Measurements from ENCODE around the gene FAM149A.
A peak's percentile ranks its signal among the peaks of the same experiment; 100 is the strongest.

FAM149A gene

DNA sequence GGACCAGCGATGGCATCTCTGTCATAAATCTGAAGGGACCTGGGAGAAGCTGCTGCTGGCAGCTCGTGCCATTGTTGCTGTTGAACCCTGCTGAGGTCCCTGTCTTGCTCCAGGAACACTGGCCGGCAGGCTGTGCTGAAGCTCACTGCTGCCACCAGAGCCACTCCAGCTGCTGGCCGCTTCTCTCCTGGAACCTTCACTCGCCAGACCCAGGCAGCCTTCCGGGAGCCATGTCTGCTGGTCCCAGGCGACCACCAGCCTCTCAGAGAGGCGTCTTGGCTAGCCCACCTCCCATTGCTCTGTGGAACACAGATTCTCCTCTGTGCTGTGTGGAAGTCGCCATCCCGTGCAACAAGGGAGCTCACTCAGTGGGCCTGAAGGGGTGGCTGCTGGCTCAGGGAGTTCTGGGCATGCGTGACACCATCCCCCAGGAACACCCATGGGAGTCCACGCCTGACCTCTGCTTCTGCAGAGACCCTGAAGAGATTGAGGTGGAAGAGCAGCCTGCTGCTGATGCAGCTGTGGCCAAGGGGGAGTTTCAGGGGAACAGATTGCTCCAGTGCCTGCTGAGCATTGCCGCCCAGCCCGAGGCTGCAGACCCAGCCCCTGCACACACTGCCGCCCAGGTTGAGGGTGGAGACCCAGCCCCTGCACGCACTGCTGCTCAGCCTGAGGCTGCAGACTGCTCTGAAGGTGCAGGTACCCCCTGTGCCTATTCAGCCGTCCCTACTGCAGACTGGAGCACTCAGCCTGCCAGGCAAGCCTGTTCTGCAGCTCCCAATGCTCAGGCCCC is 53.7 kb downstream of the FAM149A start:
- DNase-seq (ENCODE audit: low read depth in 2 of 2) = no peak

DNA sequence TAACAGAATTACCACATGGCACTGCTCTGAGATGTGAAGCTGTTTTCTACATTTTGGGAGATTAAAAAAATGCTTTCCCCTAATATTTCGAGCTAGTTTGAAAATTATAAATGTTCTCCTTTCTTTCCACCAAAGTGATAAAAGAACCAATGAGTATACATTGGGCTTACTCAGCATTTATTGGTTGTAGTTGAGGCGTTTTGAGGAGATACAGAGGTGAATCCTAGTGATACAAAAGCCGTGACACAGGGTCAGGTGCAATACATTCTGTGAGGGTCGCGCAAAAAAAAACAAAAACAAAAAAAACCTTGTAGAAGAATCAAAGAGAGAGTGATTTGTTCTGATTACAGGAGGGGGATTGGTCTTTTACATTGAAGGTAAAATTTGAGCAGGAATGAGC is 54.5 kb downstream of the FAM149A start:
- no peak for DNase-seq (ENCODE audit: low read depth in 2 of 2)

DNA sequence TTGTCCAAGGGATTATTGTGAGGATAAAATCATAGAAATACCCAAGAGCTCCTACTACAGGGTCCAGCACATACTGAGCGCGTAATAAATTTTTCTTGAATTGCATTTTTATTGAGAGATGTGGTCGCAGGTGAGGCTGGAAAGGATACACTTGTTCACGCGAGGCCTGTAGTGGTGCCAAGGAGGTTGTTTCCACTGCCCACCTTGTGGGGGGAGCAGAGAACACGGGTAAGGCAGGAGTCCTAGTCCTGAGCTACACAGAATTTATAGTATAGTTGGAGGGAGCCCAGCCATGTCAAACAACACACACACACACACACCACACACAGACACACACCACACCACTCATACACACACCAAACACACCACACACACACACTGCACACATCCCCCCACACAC is 55.1 kb downstream of the FAM149A start:
- no peak for DNase-seq (ENCODE audit: low read depth in 2 of 2)

DNA sequence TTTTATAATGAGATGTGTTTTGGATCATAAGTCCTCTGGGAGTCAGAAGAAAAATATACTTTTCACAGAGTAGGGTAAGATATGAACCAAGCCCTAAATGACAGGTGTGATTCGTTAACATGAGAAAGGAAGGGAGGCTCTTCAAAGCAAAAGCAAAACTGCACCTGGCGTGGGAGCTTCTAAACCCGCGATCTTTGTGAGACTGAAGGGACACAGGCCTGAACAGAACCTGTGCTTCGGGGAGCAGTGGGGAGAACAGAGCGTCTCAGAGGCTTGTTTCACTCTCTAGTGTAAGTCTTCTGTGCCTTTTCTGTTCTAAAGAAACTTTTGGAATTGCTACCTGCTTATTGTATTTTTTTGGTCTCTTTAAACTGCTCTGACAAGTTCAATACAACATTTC is 56.6 kb downstream of the FAM149A start:
- no peak for DNase-seq (ENCODE audit: low read depth in 2 of 2)

DNA sequence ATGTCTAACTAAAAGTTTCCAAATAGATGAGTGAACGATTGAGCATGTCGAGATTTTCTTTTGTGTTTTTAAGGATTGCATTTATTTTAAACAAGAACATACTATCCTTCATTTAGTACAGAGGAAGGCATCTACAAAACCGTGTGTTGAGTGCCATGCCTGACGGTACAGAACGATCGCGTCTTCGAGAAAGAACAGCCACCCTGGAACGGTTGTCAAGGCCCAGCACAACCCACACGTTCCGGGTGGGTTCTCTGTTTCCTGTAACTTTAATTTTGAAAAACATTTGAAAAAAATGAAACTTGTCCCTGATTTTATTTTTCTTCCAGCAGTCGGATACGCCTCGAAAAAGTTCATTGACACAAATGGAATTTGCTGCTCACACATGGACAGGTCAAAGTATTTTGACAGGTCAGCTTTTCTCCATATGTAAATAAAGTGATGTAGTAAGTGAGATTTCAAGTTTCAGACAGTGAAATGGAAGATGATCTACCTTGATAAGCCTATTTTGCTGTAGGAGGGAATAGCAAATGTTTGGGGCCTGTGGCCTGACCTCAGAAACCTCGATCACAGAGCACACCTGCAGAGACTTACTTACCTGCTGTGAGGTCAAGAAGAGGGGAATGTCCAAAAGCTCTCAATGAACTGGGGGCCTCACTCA is 62.5 kb downstream of the FAM149A start:
- DNase-seq (ENCODE audit: low read depth in 2 of 2) = no peak

DNA sequence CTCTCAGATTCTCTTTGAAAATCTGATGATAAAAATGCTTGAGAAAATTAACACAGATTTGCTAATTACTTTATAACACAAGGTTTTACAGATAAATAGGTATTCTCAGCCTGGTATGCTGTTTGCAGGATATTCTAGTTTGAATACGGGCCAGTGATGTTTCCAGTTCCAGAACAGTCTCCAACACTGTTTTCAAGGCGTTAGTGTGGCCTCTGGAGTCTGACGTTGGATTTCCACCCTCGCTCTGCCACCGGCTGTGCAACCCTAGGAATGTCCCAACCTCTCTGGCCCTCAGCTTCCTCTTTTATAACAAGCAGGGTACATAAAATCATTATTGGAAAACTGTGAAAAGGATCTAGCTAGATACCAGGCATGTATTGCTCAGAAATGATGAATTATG is 63.1 kb downstream of the FAM149A start:
- DNase-seq (ENCODE audit: low read depth in 2 of 2) = no peak

DNA sequence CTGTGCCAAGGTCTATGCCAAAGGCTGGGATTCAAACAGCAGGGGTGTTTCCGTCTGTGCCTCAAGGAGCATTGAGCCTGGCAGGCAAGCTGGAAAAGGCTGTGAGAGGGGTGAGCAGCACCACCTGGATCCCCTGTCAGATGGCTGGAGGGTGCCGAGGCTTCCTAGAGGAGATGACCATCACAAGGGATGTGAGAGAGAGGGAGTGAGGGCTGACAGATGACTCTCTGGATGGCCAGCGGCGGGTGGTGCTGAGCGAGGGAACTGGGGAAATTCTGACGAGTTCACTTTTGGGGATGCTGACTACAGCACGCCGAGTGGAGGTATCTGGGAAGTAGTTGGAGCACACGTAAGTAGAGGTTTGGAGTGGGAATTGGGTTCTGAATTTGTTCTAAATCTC is 64.2 kb downstream of the FAM149A start:
- DNase-seq (ENCODE audit: low read depth in 2 of 2) = no peak

DNA sequence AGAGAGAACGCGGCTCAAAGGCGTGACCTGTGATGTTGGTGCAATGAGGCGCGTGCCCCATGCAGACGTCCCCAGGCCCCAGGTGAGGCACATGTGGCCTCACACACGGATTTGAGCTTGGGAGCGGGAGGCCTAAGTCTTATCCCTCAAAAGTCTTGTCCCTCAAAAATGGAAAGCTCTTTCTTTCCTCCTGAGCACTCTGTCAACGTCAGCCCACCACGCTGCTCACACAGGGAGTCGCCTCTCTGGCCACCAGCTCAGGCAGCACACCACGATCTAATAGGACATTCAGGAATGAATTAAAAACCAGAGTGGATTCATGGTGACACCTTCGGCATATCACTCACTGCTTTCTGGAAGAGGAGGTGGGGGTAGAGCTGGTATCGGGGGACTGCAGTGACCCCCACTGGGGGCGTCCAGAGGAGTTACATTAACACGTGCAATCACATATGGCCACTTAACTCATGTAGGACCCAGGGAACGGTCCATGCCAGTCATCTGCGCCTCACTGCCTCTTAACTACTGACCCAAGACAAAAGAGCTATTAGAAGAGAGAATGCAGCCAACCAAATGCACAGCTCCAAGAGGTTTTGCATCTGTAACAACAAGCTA is 64.9 kb downstream of the FAM149A start:
- no peak for DNase-seq (ENCODE audit: low read depth in 2 of 2)

DNA sequence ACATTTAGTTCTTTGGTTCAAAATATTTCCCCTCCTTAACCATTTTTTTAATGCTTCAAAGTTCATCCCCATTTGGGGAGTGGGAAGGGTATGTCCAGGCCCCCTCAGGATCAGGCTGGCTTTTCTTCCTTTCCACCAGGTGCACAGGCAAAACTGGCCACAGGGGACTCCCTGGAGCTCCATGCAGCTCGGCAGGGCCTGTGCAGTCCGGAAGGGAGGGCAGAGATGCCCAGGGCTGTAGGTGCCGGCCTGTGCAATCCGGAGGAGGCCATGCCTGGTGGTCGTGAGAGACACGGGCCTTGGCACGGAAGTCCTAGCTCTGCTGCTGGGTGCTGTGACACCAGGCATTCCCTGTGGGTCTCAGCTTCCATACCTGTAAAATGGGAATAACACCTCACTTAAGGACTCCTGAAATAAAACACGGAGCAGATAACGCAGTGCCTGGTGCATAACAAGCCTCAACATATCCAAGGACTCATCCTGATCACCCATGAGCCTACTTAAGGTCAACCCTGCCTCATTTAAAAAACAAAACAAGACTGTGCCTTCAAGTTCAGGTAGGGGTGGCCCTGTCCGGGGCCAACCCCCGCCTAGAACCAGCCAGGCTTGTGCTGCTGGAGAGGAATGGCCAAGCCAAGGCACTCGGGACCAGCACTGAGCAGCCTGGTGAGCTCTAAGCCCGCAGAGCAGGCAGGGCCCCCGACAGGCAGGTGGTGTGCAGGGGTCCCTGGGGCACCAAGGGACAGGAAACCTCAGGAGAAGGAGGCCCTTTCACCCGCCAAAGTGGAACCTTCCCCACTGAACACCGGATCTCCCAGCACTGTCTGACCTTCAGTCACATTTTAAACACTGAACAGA is 65.7 kb downstream of the FAM149A start:
- DNase-seq (ENCODE audit: low read depth in 2 of 2) = no peak

DNA sequence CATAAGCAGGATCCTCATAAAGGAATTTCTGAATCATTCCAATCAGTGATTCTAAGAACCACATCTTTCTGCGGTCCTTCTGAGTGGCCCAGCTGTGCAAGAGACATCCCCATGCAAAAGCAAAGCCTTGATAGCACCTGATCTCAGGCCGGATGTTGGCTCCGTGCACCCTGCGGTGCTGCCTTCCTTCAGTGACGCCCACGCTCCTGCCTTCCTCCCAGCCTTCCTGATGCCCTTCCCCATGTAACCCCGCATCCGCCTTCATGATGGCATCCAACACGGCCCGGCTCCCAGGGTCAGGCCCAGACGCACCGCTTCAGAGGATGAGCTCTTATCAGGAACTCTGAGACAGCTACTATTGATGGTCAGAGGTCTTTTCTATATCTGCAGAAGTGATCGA is 66.5 kb downstream of the FAM149A start:
- no peak for DNase-seq (ENCODE audit: low read depth in 2 of 2)

DNA sequence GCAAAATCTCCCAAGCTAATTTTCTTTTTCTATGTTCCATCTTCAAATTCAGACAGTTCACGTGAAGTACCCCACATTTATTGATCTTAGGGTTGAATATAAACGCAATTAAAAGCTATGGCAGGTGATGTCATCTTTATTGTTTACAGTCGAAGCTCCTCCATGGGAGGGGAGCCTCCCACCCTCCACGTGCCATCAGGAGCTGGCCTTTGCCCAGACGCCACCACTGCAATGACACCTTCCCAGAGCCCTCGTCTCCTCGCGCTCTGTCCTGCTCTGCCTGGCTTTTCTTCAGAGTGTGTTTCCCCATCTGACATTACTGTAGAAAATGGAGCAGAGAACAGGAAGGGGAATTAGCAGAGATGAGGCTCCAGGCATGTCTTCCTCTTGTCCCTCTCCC is 68.0 kb downstream of the FAM149A start:
- DNase-seq (ENCODE audit: low read depth in 2 of 2) = no peak

DNA sequence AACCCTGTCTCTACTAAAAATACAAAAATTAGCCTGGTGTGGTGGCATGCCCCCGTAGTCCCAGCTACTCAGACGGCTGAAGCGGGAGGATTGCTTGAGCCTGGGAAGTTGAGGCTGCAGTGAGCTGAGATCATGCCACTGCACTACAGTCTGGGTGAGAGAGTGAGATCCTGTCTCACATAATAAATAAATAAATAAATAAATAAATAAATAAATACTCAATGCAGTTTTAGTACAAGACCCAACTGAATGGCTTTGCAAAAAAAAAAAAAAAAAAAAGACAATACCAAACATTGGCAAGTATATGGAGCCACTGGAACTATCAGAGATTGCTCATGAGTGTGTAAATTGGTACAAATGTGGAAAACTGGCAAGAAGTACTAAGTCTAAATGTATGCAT is 83.6 kb downstream of the FAM149A start:
- no peak for DNase-seq (ENCODE audit: low read depth in 2 of 2)

DNA sequence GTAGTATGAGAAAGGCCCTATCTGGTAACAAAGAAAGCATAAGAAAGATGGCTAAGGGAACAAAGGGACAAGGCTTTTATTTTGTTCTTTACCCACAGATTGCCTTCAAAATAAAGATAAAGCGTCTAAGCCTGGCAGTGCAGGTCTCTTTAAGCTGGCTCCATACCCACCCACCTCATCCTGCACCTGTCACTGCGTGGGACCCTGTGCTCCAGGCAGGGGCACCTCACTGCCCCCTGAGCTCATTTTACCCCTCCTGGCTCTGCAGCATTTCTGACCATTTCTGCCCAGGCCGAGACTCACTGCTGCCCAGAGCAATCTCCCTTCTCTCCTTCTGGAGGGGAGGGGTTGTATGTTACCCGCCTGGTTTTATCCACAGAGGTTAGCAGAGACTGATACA is 85.2 kb downstream of the FAM149A start:
- no peak for DNase-seq (ENCODE audit: low read depth in 2 of 2)

DNA sequence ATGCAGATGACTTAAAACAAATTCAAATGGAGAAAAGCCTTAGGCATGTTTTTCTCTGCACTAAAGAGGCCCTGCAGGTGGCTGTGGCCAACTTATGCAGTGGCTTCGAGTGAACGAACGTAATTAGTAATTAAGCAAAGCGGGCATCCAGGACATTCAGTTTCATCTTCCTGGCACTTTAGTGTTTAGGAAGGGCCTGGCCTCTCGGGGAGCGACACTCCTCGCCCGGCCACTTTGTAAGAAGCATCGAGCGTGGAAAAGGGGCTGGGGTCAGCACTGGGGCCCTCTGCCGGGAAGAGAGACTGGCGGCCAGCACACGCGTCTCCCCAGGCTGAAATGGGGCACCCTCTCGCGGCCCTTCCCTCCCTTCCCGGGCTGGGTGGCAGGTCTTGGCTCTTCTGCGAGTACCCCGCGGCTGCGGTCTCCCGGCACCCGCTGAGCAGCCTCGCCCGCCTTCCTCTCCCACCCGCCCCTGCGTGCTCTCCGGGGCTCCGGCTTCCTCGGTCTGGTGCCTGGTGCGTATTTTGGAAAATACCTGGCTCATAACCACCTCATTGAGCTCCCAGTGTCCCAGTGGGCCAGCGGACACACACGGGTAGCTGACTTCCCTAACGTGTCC is 86.2 kb downstream of the FAM149A start:
- DNase-seq (ENCODE audit: low read depth in 2 of 2) = no peak

DNA sequence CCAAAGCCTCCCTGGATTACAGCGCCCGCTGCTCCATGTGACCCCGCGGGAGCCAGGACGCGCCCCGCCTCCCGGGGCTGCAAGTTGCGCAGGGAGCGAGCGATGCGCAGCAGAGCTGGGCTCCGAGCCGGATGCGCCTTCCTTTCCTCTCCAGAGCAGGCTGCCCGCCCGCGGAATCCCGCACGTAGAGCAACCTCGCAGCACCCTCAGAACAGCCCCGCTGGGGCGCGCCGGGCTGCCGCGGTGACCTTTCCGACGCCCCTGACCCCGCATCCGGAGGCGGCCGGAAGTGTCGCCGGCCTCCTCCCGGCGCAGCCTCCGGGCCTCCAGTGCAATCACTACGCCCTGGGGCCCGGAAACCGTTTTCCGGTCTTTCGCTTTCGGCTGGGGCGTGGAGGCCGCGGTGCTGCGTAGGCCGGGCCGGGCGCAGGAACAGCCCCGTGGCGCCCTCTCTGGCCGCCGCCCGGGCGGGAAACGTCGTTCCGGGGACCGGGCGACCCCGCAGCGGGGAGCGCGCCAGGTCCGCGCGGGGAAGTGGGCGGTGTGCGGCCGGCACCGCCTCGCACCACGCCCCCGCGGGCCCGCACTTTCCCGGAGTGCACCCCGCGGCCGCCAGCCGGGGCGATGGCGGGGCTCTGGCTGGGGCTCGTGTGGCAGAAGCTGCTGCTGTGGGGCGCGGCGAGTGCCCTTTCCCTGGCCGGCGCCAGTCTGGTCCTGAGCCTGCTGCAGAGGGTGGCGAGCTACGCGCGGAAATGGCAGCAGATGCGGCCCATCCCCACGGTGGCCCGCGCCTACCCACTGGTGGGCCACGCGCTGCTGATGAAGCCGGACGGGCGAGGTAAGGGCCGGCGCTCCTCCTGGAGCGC is 86.9 kb downstream of the FAM149A start, which contains the start of gene CYP4V2:
Gene CYP4V2, plus strand, starts transcription at position 368 of the 866 bp plus-strand sequence. Its CDS starts 257 bp downstream, at position 625.
- DNase-seq (ENCODE audit: low read depth in 2 of 2) = peak; percentile 36 to 44

DNA sequence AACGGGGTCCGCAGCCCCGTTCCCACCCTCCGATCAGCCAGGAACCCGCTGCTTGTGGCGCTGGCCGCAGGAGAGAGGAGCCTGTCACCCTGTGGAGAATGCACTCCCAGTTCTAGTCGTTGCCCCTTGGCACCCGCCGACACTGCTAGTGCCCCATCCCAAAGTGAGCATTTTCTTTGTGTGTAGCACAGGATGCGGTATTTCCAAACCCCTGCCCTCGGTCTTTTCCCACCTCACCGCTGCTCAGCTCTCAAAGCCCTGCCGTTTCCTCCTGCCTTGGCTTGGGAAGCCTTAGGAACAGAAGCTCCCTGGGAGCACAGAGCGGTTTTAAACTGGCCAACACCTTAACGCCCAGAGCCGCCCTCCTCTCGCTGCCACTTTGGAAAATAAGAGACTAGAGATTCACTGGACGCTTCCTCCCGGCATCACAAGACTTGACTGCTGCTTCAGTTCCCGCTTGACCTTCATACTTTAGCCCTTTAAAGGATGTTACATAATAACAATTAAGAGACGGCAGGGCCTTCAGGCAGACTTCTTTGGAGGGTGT is 87.6 kb downstream of the FAM149A start:
- DNase-seq (ENCODE audit: low read depth in 2 of 2) = no peak

DNA sequence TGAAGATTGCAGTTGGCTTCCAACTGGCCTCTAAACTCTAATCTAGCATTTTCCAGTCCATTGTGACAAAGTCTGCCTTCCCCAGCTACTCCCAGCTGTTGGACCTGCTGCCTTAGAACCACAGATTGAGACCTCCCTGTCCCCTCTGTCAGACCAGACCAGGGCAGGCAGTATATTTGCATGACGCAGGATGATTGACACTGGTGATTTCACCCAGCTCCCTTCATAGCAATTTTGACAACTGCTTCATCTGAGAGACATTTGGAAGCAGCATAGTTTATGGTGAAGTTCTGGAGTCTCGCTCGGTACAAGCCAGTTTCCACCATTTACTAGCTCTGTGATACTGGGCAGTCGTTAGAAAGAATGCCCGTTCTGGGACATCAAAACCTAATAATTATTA is 89.3 kb downstream of the FAM149A start:
- DNase-seq (ENCODE audit: low read depth in 2 of 2) = no peak

DNA sequence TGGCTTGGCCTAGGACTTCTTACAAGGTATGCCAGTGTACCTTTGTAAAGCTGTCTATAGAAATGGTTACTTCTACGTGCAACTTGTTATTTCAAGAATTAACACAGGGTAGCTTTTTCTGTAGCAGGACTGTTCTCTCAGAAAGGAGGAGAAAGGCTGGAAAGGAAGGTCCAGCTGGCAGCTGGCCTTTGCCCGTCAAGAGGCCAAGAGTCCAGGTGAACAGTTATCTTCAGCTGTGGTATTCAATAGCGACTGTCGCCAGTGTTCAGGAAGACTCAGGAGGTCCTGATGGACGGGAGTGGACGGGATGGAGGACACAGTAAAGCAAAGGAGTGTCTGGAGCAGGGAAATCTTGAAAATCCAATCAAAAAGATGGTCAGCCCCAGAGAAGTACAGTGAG is 91.6 kb downstream of the FAM149A start:
- no peak for DNase-seq (ENCODE audit: low read depth in 2 of 2)

DNA sequence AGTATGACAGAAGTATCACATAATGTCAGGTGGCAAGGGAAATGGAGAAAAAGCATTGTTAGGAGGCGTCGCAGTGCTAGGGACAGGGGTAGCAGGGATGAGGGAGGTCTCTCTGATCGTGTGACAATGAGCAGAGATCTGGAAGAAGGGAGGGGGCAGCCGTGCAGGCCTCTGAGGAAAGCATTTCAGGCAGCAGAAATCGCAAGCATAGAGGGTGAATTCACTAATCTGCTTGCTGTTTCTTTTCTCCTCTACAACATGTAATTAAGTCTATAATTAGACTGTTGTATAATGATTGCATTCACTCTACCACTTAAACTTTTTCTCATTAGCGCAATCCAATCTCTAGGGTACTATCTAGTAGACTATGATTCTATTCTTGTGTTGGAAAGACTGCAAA is 96.0 kb downstream of the FAM149A start:
- no peak for DNase-seq (ENCODE audit: low read depth in 2 of 2)

DNA sequence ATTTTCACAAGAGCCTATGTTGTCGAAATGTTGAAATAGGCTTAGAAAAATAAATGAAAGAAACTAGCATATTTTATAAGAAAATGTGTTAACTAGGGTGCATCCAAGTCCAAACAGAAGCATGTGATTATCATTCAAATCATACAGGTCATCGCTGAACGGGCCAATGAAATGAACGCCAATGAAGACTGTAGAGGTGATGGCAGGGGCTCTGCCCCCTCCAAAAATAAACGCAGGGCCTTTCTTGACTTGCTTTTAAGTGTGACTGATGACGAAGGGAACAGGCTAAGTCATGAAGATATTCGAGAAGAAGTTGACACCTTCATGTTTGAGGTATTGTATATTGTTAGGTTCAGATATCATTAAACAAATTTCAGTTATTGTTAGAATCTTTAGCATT is 96.5 kb downstream of the FAM149A start:
- no peak for DNase-seq (ENCODE audit: low read depth in 2 of 2)
